GM12874 (cell line): Measurements from ENCODE around the gene ATRNL1.

Experiments used
- TF ChIP-seq, protein P1 (sequence below): IDR thresholded peaks from 2 replicates; pipeline ENCODE4 v1.5.1; 2011; ENCODE audit warnings: low read depth, mild to moderate bottlenecking, control low read depth, low read length, moderate library complexity; ENCODE audit not compliant: insufficient read depth

The ATRNL1 gene

GRCh38 chr10:115989621-115990020, 896.5 kb downstream of the ATRNL1 start:
- TF ChIP-seq, protein P1, sequence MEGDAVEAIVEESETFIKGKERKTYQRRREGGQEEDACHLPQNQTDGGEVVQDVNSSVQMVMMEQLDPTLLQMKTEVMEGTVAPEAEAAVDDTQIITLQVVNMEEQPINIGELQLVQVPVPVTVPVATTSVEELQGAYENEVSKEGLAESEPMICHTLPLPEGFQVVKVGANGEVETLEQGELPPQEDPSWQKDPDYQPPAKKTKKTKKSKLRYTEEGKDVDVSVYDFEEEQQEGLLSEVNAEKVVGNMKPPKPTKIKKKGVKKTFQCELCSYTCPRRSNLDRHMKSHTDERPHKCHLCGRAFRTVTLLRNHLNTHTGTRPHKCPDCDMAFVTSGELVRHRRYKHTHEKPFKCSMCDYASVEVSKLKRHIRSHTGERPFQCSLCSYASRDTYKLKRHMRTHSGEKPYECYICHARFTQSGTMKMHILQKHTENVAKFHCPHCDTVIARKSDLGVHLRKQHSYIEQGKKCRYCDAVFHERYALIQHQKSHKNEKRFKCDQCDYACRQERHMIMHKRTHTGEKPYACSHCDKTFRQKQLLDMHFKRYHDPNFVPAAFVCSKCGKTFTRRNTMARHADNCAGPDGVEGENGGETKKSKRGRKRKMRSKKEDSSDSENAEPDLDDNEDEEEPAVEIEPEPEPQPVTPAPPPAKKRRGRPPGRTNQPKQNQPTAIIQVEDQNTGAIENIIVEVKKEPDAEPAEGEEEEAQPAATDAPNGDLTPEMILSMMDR: no peak

DNA sequence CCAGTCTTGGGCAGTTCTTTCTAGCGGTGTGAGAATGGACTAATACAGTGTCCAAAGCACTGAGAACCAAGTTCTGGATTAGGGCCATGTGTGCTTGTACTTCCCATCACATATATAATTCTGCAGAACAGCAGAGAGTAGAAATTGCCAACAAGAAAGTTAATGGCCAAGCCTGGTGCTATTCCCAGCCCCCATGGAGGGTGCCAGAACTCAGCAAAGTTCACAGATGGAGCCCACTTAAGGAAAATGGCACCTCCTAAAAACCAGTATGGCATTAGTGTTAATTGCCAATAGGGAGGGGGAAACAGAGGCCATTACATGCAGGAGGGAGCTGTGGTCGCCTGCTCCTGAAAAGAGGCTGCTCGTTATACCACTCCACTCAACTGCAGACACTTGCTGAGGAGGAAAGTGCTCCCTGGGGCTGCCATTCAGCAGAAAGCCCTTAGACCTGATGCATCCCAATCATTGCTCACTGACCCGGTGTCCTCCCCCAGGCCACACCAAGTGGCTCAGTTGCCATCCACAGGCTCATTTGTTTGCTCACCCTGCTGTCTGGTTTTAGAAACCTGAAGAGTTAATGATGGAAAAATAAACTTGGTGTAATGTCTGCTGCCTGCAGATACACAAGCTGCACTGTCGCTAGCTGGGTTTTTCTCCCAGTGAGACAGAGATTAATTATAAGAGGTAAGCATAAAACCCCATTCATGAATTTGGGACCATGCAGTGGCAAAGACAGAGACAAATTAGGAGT, 899.2 kb downstream of the ATRNL1 start:
- TF ChIP-seq, protein P1: no peak

DNA sequence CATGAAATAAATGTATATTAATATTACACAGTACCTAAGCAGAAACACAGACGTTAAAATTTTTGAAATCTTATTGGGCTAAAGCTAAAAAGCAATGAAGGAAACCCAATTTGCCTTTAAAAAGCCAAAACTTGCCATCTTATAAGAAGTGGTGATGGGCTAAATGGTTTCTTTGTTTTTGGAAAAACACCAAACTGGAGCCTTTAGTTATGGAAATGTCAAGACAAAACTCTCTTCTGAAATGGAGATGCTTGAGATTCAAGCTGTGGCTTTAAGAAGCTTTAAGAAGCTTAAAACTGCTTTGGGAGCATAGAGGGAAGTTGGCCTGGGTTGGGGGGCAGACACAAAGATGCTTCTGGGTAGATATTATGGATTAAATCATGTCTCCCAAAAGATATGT, 902.9 kb downstream of the ATRNL1 start:
- TF ChIP-seq, protein P1: no peak

DNA sequence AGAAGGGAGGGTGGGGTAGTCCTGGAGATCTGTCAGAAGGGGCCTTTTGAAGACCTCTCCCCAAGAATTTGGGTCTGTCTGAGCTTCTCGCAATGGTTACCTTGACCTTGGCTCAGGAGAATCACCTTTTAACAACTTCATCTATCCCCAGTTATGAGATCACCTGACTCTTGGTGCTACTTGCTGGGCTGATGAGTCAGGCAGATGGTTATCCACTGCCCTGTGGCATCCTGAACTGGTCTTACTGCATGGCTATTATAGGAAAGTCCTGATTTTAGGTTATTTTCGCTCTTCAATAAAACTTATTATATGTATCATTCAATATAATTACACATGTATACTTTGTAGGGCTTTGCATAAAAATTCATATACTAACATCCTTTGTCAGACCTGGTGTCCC, 905.1 kb downstream of the ATRNL1 start:
- TF ChIP-seq, protein P1: no peak
